Neuron (in vitro differentiated cells): Measurements from ENCODE around the gene ZC3H18.

ENCODE experiments used
- H2AFZ ChIP-seq: one replicate; pipeline ENCODE4 v1.6.1; 2013; ENCODE audit warnings: low read depth, mild to moderate bottlenecking, inconsistent platforms, low read length, moderate library complexity
- H3K27me3 ChIP-seq: one replicate; pipeline ENCODE4 v1.6.1; 2013; ENCODE audit warnings: low read length; ENCODE audit not compliant: insufficient read depth
- H3K36me3 ChIP-seq: one replicate; pipeline ENCODE4 v1.6.1; 2013; ENCODE audit warnings: low read length; ENCODE audit not compliant: insufficient read depth
- H3K4me1 ChIP-seq: one replicate; pipeline ENCODE4 v1.6.1; 2013; ENCODE audit warnings: low read length; ENCODE audit not compliant: insufficient read depth
- H3K4me3 ChIP-seq: 2 replicates; pipeline ENCODE4 v1.5.1; 2013; ENCODE audit warnings: mild to moderate bottlenecking, low read length, moderate library complexity
- H3K9me3 ChIP-seq: one replicate; pipeline ENCODE4 v1.6.1; 2013; ENCODE audit warnings: low read length

ZC3H18 gene

DNA sequence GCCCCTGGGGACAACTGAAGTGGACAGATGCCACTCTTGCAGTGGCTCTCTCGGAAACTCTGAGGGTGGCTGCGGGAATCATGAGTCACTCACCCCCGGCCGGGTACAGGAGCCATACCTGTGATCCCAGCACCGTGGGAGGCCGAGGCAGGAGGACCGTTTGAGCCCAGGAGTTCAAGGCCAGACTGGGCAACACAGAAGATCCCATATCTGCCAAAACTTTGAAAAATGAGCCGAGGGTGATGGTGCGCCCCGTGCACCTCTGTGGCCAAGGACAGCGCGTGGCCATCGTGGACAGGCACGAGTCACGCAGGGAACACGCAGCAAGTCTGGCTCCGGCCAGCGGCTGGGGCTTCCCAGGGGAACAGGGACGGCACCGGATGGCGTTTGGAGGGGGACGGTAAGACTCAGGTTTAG, 41.3 kb upstream of the ZC3H18 start:
- Histone ChIP-seq H3K9me3 (no peaks in the 10 kb centered on the region), H3K4me3 (no peak overlapping the region), H3K27me3 (no peaks in the 10 kb centered on the region), H2AFZ (no peak overlapping the region), H3K36me3 (peaks cover 3% of the 10 kb centered on the region), H3K4me1 (no peaks in the 10 kb centered on the region)

DNA sequence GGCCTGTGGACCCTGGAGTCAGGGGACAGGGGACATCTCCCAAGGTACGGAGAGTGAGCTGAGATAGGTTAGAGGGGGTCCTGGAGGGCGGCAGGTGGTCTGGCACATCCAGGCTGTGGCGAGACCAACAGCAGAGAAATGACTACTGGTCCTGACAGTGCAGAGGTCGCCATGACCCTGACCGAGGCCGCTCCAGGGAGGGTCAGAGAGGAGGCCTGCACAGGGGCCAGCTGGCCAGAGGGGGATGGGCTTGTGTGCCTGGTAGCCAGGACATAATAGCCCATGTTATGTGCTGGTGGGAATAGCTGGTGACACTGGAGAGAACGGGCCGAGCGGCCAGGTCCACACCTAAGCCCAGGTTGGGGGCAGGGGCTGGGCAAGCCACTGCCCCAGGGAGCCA, 40.6 kb upstream of the ZC3H18 start:
- no peaks in the 10 kb centered on the region for H3K27me3 ChIP-seq
- no peak overlapping the region for H3K4me3 ChIP-seq
- peaks cover 3% of the 10 kb centered on the region for H3K36me3 ChIP-seq
- no peaks in the 10 kb centered on the region for H3K4me1 ChIP-seq
- H2AFZ ChIP-seq, result no peak overlapping the region
- H3K9me3 ChIP-seq, result no peaks in the 10 kb centered on the region

GRCh38 chr16:88530051-88530857, 39.9 kb upstream of the ZC3H18 start:
- Histone ChIP-seq H3K9me3 (no peaks in the 10 kb centered on the region), H3K27me3 (no peaks in the 10 kb centered on the region), H3K36me3 (peaks cover 3% of the 10 kb centered on the region), H3K4me1 (peaks cover 3% of the 10 kb centered on the region), H3K4me3 (no peak overlapping the region), H2AFZ (no peak overlapping the region)

DNA sequence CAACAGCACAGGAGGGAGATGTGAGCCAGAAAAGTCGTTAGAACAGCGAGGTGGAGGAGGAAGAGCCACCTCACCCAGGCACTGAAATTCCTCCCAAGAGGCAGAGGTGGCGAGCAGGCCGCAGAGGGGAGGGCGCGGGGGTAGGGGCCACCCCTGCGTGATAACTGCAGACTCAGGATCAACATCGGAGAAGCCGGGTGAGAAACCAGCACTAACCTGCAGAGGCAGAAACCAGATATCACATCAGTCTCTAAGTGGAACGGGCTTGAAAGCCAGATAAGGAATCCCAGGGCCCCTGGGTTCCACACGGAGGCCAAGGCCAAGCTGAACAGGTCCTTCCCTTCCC, 39.4 kb upstream of the ZC3H18 start:
- Histone ChIP-seq H3K36me3 (peaks cover 3% of the 10 kb centered on the region), H3K4me1 (peaks cover 6% of the 10 kb centered on the region), H2AFZ (no peak overlapping the region), H3K4me3 (no peak overlapping the region), H3K27me3 (no peaks in the 10 kb centered on the region), H3K9me3 (no peaks in the 10 kb centered on the region)

DNA sequence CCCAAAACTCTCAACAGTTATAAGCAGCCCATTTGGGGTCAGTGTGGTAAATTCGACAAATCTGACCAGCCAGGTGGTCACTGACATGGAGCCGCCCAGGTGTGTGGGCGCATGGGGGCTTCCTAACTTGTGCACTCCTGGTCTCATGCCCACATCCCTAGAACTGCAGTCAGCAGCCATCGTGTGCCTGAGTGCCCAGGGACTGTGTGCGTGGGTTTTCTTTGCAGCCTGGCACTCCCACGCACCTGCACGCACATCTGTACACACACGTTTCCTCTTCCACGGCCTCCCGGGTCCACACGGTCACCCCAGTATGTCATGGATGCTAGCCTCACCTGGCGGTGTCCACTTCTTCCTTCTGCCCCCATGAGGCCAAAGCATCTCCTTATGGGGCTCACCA, 38.9 kb upstream of the ZC3H18 start:
- no peaks in the 10 kb centered on the region for H3K27me3 ChIP-seq
- H3K4me3 ChIP-seq, result no peak overlapping the region
- H3K9me3 ChIP-seq, result no peaks in the 10 kb centered on the region
- H2AFZ ChIP-seq, result no peak overlapping the region
- peaks cover 6% of the 10 kb centered on the region for H3K4me1 ChIP-seq
- H3K36me3 ChIP-seq, result peaks cover 3% of the 10 kb centered on the region

GRCh38 chr16:88531931-88532433, 38.2 kb upstream of the ZC3H18 start:
- no peaks in the 10 kb centered on the region for H3K27me3 ChIP-seq
- H2AFZ ChIP-seq, result no peak overlapping the region
- H3K36me3 ChIP-seq, result peaks cover 3% of the 10 kb centered on the region
- no peak overlapping the region for H3K4me3 ChIP-seq
- no peaks in the 10 kb centered on the region for H3K9me3 ChIP-seq
- peaks cover 6% of the 10 kb centered on the region for H3K4me1 ChIP-seq

DNA sequence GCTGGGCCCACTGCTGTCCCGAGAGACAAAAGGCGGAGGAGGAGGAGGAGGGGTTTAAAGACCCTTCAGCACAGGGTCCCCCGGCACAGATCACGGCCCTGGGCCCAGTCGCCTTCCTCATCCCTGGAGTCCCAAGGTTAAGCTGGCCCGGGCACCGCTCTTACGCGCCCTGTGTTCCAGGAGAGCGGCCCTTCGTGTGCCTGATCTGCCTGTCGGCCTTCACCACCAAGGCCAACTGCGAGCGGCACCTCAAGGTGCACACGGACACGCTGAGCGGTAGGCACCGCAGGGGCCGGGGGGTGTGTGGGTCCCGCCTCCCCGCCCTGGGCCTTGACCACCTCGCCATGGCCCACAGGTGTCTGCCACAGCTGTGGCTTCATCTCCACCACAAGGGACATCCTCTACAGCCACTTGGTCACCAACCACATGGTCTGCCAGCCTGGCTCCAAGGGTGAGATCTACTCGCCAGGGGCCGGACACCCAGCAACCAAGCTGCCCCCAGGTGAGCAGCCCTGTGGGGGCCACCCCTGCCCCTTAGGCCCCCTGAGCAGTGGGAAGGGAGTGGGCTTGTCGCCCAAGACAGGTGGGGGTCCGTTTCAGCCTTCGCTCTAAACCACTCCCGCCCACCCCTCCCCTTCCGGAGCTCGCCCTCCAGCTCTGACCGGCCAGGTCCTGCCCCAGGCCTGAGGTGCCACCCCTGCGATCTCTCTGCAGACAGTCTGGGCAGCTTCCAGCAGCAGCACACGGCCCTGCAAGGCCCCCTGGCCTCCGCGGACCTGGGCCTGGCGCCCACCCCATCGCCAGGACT, 37.6 kb upstream of the ZC3H18 start:
- Histone ChIP-seq H3K36me3 (peaks cover 3% of the 10 kb centered on the region), H2AFZ (no peak overlapping the region), H3K9me3 (no peaks in the 10 kb centered on the region), H3K27me3 (no peaks in the 10 kb centered on the region), H3K4me1 (peaks cover 6% of the 10 kb centered on the region), H3K4me3 (no peak overlapping the region)

DNA sequence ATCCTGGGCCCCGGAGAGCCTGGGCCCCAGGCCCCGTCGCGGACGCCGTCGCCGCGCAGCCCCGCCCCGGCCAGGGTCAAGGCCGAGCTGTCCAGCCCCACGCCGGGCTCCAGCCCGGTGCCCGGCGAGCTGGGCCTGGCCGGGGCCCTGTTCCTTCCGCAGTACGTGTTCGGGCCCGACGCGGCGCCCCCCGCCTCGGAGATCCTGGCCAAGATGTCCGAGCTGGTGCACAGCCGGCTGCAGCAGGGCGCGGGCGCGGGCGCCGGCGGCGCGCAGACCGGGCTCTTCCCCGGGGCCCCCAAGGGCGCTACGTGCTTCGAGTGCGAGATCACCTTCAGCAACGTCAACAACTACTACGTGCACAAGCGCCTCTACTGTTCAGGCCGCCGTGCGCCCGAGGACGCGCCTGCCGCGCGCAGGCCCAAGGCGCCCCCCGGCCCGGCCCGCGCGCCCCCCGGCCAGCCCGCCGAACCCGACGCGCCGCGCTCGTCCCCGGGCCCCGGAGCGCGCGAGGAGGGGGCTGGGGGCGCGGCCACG, 36.8 kb upstream of the ZC3H18 start:
- Histone ChIP-seq H3K4me1 (peaks cover 8% of the 10 kb centered on the region), H3K27me3 (peaks cover 4% of the 10 kb centered on the region), H2AFZ (no peak overlapping the region), H3K36me3 (peaks cover 3% of the 10 kb centered on the region), H3K4me3 (no peak overlapping the region), H3K9me3 (no peaks in the 10 kb centered on the region)

DNA sequence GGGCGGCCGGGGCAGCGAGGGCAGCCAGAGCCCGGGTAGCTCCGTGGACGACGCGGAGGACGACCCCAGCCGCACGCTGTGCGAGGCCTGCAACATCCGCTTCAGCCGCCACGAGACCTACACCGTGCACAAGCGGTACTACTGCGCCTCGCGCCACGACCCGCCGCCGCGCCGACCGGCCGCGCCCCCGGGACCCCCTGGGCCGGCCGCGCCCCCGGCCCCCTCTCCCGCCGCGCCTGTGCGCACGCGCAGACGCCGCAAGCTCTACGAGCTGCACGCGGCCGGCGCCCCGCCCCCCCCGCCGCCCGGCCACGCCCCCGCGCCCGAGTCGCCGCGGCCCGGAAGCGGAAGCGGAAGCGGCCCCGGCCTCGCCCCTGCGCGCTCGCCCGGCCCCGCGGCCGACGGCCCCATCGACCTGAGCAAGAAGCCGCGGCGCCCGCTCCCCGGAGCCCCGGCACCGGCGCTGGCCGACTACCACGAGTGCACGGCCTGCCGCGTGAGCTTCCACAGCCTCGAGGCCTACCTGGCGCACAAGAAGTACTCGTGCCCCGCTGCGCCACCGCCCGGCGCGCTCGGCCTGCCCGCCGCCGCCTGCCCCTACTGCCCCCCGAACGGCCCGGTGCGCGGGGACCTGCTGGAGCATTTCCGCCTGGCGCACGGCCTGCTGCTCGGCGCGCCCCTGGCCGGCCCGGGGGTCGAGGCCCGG, 36.1 kb upstream of the ZC3H18 start:
- H3K4me3 ChIP-seq, result peak overlapping the region; percentile 77
- no peak overlapping the region for H2AFZ ChIP-seq
- H3K4me1 ChIP-seq, result peaks cover 8% of the 10 kb centered on the region
- H3K27me3 ChIP-seq, result peaks cover 8% of the 10 kb centered on the region
- H3K9me3 ChIP-seq, result no peaks in the 10 kb centered on the region
- H3K36me3 ChIP-seq, result peaks cover 3% of the 10 kb centered on the region

- H3K27me3 ChIP-seq, result peaks cover 11% of the 10 kb centered on the region
- no peak overlapping the region for H2AFZ ChIP-seq
- H3K36me3 ChIP-seq, result peaks cover 3% of the 10 kb centered on the region
- H3K9me3 ChIP-seq, result no peaks in the 10 kb centered on the region
- peak overlapping the region; percentile 77 for H3K4me3 ChIP-seq
- H3K4me1 ChIP-seq, result peaks cover 8% of the 10 kb centered on the region
These were observed 35.5 kb upstream of the ZC3H18 start for GRCh38 chr16:88534638-88535190.

DNA sequence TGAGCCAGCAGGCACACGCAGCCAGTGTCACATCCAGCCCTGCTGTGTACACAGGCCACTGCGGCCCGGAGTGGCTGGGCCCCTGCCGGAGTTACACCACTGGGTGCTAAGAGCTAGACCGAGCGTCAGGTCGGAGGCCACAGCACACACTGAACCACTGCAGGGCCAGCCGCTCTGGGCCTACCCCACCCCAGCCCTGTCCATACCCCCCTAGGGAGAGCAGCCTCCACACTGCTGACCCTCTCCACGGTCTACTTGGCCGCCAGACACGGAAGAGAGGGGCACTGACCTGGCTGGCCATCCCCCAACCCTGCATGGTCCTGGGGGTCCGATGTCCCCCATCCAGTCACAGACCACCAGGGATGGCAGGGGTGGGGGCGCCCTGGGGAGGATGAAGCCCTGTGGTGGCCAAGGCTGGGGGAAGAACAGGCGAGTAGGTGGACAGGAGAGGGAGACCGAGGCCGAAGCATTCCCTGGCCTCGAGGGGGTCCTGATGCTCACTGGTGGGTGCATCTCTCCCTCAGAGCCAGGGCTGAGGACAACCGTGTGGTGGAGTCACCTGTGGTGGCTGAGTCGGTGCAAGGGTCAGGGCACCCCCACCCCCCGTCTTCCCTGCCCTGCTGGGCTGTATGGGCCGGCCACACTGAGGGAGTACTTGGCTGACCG, 34.9 kb upstream of the ZC3H18 start:
- H3K9me3 ChIP-seq, result no peaks in the 10 kb centered on the region
- peaks cover 8% of the 10 kb centered on the region for H3K4me1 ChIP-seq
- peak overlapping the region; percentile 42 for H3K4me3 ChIP-seq
- peaks cover 11% of the 10 kb centered on the region for H3K27me3 ChIP-seq
- H2AFZ ChIP-seq, result no peak overlapping the region
- peaks cover 3% of the 10 kb centered on the region for H3K36me3 ChIP-seq

DNA sequence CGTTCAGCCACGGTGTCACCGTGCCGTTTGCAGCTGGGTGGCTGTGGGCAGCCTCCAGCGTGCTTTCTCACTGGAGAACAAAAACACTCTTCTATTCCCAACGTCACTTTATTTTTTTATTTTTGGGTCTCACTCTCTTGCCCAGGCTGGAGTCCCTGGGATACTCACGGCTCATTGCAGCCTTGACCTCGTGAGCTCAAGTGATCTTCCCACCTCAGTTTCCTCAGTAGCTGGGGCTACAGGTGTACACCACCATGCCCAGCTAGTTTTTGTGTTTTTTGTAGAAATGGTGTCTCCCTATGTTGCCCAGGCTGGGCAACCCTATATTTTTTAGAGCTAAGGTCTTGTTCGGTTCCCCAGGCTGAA, 34.4 kb upstream of the ZC3H18 start:
- Histone ChIP-seq H3K36me3 (peaks cover 3% of the 10 kb centered on the region), H3K4me3 (no peak overlapping the region), H3K4me1 (peaks cover 8% of the 10 kb centered on the region), H2AFZ (no peak overlapping the region), H3K9me3 (no peaks in the 10 kb centered on the region), H3K27me3 (peaks cover 11% of the 10 kb centered on the region)
